DMS53 treated with DMSO at 0.1 percent for 48 hours (cell line): Measurements from ENCODE around the gene ZNF569.
"Not testable (repeated sequence)": the region's sequence is repeated elsewhere in the genome, so short reads cannot be mapped to it uniquely, and the experiment has no call there.

Experiments
- DNase-seq: peaks from one replicate; lab custom pipeline; 2025; ENCODE audit not compliant: unreplicated experiment; lab: John Stamatoyannopoulos, UW

ZNF569 gene

DNA sequence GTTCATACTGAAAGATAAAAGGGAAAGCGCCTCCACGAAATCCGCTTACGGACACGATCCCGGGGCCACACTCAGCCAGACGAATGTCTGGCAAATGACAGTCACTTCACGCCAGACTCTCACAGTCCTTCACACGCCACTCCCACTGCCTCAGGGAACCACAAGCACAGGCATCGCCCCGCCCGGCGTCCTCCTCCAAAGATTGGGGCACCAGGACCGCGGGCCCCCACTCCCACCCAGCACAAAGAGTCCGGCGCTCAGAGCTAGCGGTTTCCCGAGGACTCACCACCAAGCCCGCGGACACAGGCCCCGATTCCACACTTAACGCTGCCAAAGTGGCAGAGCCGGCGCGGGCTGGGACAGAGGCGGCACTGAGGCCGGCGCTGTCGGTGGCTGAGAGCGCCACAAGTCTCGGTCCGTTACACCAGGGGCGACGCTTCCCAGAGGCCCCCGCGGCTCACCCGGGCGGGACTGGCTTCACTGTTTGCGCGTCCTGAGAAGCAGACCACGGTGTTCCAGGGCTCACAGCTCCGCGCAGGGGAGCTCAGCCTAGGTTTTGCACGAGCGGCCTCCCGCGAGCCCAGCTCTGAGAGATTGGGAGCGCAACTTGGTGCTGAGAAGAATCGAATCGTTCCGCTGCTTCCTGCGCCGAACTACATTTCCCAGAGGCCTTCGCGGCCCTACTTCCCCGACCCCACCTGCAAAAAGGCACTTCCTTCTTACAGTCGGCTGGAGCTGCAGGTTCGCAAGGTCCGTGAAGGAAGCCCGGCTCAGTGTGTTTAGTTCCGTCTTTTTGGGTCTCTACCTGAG lies at the start of gene ZNF569:
ZNF569 (minus strand) TSS at position 647 of the 810 bp plus-strand sequence. CDS start 22,523 bp downstream, outside the sequence.
- peak; percentile 97 for DNase-seq

DNA sequence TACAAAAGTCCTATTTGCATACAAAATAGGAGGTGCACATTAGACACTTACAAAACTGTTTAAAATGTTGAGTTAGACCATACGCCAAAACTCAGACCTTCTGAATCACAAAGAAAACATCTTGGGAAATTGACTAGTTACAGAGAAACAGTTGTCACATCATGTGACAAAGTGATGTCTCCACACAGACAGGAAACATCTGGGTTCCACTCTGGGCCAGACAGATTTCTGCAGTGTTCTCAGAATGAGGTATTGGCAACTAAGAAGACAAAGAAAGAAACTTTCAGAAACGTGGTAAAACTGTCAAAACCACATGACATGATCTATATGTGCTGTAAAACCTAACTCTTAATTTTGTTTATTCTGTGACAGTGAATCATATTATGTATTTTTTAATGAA lies 46.2 kb upstream of the ZNF569 start:
- no peak for DNase-seq

DNA sequence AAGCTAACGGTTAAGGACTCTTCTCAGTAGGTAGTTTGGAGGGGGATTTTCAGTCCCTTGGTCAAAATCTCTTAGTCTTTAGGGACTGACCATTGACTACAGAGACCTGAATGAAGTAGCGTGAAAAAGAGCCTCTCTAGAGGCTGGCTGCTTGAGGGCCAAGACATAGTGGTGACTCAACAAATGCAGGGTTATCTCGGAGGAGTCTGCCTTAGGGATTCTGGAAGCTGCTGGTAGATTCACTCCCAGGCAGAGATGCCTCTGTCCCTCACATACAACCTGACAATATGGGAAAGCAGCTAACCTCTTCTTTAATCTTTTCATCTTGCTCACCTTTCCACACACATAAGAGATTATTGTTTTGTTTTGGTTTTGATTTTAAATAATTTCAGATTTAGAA lies 44.6 kb upstream of the ZNF569 start:
- DNase-seq = no peak

DNA sequence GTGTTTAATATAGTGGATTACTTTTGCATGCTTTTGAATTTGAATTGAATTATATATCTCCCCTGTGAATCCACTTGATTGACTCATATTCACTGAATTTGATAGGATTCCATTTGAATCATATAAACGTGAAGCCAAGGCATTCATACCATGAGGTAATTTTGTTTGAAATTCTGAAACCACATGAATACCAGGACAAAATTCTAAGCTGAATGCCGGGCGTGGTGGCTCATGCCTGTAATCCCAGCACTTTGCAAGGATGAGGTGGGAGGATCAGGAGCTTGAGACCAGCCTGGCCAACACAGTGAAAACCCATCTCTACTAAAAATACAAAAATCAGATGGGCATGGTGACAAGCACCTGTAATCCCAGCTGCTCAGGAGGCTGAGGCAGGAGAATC lies 43.9 kb upstream of the ZNF569 start:
- DNase-seq = no peak

DNA sequence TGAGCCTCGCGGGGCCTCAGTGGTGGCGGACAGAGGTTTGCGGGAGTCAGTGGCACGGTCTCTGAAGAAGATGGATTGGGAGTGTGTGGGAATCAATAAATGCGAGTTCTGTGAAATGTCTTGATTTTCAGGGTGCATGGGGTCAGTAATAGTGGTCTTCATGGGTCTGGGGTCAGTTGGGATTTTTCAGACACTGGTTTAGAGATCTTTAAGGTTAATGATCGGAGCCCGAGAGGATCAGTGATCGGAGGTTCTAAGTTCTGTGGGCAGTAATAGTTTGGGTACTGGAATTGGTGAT lies 39.9 kb upstream of the ZNF569 start:
- DNase-seq = no peak

DNA sequence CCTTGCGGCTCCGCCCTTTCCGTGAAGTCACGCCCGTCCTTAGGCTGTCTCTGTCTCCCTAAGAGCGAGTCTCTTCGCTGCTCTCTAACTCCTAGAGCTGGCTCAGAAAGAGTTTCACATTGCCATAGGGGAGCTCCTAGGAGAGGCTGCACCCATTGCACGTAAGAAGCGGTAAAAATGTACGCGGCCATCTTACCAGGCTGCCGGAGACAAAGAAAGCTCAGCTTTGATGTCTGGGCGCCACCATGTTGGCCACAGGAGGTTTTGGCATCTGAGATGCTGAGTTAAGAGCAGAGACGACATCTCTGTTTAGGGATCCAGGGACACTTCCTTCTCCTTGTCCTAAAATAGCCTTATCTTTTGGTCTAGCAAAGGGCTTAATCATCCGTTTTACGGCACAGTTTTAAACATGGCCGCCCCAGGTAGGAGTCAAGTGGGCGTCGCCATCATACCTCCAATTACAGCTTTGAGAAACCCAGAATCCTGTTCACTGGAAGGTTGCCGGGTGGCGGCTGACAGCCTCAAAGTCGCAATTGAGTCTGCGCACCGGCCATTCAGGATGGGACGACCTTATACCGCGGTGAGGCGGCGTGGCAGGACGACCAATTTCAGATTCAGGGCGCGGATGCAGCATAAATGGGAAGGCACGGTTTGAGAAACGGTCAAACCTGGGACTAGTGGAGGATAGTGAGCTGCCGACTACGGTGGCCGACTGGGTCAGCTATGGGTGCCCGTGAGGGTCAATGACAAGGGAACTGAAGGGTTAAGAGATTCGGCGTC lies 39.3 kb upstream of the ZNF569 start, which contains the start of gene ZNF793:
ZNF793 (plus strand) TSS at position 553 of the 780 bp plus-strand sequence. CDS start 16,501 bp downstream, outside the sequence.
- peak; percentile 80 for DNase-seq

DNA sequence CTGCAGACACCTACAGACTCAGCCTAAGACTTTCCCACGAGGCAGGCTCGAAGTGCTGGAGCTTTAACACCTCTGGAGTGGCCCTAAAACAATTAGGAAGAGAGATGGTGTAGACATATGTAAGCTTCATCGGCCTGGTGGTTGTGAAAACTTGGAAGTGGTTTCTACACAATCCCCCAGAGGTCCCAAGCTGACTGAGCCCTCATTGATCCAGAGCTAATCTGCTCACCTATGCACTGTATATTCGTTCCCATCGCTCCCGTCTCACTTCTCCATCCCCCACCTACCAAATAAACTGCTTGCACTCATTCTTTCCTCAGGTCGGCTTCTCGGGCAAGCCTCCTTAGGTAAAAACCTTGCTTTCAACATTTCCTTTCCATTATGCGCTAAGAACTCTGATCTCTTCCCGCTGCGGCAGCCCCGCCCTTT lies 38.7 kb upstream of the ZNF569 start:
- DNase-seq = no peak

DNA sequence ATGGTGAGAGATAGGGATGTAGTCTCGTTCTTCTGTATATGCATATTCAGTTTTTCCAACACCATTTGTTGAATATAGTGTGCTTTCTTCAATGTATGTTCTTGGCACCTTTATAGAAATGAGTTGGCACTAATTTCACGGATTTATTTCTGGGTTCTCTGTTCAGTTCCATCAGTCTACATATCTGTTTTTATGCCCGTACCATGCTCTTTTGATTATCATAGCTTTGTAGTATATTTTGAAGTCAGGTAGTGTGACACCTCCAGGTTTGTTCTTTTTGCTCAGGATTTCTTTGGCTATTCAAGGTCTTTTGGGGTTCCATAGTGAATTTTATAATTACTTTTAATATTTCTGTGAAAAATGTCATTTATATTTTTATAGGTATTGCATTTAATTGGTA lies 25.0 kb upstream of the ZNF569 start:
- DNase-seq = no peak

DNA sequence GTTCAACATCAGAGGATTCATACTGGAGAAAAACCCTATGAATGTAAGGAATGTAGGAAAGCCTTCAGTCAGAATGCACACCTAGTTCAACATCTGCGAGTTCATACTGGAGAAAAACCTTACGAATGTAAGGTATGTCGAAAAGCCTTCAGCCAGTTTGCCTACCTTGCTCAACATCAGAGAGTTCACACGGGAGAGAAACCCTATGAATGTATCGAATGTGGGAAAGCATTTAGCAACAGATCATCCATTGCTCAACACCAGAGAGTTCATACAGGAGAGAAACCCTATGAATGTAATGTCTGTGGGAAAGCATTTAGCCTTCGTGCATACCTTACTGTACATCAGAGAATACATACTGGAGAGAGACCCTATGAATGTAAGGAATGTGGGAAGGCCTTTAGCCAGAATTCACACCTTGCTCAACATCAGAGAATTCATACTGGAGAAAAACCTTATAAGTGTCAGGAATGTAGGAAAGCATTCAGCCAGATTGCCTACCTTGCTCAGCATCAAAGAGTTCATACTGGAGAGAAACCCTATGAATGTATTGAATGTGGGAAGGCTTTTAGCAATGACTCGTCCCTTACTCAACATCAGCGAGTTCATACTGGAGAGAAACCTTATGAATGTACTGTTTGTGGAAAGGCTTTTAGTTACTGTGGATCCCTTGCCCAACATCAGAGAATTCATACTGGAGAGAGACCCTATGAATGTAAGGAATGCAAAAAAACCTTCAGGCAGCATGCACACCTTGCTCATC lies 17.3 kb upstream of the ZNF569 start:
- DNase-seq = no peak

DNA sequence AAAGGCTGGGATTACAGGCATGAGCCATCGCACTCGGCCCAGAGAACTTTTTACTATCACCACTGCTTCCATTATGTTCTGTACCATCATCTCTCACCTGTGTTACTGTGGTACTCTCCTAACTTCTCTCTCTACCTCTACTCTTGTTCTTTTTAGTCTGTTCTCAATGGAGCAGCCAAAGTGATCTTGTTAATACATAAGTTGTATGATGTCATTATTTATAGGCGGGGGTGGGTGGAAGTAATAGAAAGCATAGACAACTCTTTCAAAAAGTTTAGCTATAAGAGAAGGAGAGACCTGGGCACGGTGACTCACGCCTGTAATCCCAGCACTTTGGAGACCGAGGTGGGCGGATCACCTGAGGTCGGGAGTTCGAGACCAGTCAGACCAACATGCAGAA lies 4.9 kb upstream of the ZNF569 start:
- DNase-seq = no peak

DNA sequence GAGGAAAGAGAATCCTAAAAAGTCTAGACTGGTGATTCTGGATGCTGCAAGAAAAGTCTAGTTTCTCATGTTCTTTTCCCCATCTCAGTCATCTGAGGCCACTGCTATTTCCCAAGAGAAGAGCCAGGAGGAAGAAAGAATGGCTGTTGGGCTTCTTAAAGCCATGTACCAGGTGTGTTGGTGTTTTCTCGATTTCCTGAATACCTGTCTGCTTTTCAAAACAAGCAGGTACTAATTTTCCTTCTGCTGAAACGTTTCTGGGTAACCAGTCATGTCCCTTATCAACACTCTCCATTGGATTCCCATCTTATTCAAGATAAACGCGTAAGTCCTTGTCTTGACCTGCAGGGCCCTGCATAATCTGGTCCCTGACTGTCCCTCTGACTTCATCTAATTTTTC lies 3.0 kb upstream of the ZNF569 start:
- no peak for DNase-seq

DNA sequence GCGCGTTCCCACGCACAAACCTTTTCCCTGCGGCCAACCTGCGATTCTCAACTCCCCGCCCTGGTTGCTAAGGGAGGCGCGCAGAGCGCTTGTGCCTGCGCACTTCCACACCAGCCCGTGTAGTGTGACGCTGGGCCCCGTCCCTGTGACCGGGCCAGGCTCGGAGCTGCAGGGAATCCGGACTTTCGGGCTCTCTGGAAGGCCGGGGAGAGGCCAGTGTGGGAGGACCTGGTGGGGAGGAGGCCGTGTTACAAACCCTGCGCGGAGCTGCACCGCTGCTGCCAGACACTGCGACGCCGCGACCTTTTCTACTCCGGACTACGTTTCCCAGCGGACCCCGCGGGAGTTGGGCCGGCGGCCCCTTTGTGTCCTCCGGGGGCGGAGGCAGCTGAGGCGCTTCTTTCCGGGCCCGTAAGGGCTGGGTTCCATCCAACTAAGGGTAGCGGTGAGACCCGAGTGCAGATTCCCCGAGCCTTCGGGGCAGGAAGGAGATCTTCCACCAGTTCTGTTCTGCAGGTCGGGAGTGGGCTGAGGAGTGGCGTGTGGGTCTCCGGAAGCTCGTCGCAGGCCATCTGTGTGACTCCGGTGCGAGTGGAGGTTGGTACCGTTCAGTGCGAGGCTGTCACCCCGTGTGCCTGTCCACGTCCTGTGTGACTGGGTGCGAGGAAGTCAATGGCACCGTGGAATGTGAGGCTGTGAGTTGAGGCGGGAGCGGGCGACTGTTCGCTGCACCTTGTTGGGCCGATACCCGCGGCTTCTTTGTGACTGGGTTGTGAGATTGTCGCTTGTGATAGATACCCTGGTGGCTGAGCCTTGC lies 1.9 kb upstream of the ZNF569 start, which contains the start of gene ZNF570:
ZNF570 (plus strand) TSS at position 396 of the 817 bp plus-strand sequence. CDS start 999 bp downstream, outside the sequence.
- DNase-seq = peak; percentile 93

DNA sequence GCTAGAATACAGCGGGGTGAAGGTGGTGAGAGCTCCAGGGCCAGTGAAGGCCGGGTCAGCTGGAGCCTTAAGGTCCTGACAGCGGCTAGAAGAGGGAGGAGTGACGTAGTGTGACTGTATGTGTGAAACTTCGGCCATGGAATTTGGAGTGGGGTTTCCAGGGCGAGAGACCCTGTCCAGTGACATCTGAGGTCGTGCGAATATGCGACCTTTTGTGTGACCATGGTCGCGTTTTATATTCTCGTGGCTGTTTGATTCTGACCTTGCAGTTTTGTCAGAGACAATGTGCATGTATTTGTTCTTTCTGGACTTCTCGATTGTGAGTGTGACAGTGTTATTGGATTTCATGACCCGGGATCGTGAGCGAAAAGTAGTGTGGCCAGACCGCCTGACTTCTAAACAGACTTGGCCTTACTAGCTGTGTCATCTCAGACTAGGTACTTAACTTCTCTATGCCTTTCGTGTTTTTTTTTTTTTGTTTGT lies 405 bp upstream of the ZNF569 start:
- DNase-seq = no peak

DNA sequence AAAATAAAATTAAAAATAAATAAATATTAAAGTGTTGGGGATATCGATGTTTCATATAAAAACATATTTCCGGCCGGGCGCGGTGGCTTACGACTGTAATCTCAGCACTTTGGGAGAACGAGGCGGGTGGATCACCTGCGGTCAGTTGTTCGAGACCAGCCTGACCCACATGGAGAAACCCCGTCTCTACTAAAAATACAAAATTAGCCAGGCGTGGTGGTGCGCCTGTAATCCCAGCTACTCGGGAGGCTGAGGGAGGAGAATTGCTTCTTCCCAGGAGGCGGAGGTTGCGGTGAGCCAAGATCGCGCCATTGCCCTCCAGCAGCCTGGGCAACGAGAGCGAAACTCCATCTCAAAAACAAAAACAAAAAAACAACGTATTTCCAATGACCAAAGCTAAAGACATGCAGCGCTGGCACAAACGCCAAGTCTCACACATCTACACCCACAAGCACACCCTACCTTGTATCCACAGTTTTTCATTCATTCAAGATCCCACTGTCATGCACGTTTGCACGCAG lies 907 bp downstream of the ZNF569 start:
- no peak for DNase-seq

DNA sequence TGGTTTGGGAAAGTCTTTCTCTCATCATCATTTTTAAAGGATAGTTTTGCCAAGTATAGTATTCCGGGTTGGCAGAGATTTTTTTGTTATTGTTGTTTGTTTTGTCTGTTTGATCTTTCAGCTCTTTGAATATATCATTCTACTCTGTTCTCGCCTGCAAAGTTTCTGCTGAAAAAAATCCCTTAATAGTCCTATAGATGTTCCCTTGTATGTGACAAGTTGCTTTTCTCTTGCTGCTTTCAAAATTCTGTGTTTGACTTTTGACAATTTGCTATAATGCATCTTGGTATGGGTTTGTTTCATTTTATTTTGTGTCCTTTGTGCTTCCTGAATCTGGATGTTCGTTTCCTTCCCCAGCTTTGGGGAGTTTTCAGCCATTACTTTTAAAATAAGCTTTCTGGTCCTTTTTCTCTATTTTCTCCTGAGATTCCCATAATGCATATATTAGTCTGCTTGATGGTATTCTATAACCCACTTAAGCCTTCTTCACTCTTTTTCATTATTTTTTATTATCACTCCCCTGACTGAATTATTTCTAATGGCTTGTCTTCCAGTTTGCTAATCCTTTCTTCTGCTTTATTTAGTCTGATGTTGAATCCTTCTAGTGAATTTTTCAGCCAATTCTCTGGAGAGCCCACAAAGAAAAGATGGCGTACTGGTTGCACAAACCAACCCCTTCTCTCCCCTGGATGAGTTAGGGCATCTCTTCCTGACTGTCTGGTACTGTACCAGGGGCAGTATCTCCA lies 14.6 kb downstream of the ZNF569 start:
- DNase-seq = no peak

DNA sequence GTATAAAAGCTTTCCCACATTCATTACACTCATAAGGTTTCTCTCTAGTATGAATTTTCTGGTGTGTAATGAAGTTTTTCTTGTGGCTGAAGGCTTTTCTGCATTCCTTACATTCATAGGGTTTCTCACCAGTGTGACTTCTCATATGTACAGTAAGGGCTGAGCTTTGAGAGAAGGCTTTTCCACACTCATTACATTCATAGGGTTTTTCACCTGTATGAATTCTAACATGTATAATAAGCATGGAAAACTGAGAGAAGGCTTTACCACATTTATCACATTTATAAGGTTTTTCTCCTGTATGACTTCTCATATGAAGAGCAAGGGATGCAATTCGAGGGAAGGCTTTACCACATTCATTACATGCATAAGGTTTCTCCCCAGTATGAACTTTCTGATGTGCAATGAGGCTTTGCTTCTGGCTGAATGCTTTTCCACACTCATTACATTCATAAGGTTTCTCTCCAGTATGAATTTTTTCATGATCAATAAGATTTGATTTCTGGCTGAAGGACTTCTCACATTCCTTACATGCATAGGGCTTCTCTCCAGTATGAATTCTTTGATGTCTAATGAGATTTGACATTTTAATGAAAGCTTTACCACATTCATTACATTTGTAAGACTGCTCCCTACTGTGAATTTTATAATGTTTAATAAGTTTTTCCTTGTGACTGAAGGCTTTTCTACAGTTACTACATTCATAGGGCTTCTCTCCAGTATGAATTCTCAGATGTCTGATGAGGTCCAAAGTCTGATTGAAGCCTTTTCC lies 53.7 kb downstream of the ZNF569 start:
- DNase-seq = no peak

DNA sequence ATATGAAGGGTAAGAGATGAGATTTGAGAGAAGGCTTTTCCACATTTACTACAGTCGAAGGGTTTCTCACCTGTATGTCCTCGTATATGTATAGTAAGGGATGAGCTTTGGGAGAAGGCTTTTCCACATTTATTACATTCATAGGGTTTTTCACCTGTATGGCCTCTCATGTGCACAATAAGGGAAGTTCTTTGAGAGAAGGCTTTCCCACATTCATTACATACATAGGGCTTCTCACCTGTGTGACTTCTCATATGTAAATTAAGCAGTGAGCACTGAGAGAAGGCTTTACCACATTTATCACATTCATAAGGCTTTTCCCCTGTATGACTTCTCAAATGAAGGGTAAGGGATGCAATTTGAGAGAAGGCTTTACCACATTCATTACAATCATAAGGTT lies 54.5 kb downstream of the ZNF569 start:
- no peak for DNase-seq

DNA sequence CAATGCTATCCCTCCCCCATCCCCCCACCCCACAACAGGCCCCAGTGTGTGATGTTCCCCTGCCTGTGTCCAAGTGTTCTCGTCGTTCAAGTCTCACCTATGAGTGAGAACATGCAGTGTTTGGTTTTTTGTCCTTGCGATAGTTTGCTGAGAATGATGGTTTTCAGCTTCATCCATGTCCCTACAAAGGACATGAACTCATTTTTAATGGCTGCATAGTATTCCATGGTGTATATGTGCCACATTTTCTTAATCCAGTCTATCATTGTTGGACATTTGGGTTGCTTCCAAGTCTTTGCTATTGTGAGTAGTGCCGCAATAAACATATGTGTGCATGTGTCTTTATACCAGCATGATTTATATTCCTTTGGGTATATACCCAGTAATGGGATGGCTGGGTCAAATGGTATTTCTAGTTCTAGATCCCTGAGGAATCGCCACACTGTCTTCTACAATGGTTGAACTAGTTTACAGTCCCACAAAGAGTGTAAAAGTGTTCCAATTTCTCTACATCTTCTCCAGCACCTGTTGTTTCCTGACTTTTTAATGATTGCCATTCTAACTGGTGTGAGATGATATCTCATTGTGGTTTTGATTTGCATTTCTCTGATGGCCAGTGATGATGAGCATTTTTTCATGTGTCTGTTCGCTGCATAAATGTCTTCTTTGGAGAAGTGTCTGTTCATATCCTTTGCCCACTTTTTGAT lies 61.0 kb downstream of the ZNF569 start:
- DNase-seq = not testable (repeated sequence)
